Measurements from ENCODE around the gene FTH1. TPM values are rescaled to one million over a fixed set of nuclear protein-coding genes. Genes with fewer than 3 reads are reported as not detected.
A peak's percentile ranks its signal among the peaks of the same experiment; 100 is the strongest.
"Not testable (repeated sequence)": the region's sequence is repeated elsewhere in the genome, so short reads cannot be mapped to it uniquely, and the experiment has no call there.

Gene FTH1
- total RNA-seq, 2 donors from 2014 or later, result 5,097 to 40,662 TPM

GRCh38 chr11:61954851-61955421, 12.5 kb downstream of the FTH1 start:
- peak; percentile 53 to 57 for ATAC-seq
- Mint-ChIP-seq H3K9me3 (no peaks in the 10 kb centered on the region), H3K36me3 (no peaks in the 10 kb centered on the region), H3K27me3 (peaks cover 2 to 5% of the 10 kb centered on the region in 2 donors), H3K4me1 (ENCODE audit: low read depth in 2 of 2) (peaks cover 6 to 14% of the 10 kb centered on the region in 2 donors), H3K27ac (peak overlapping the region in 1 of 2 donors; percentile 82), H3K4me3 (peak overlapping the region; percentile 25)
- DNase-seq (ENCODE audit: low spot score), result no peak

GRCh38 chr11:61954106-61954850, 13.2 kb downstream of the FTH1 start:
- H3K4me3 Mint-ChIP-seq, result no peak overlapping the region
- H3K9me3 Mint-ChIP-seq, result no peaks in the 10 kb centered on the region
- DNase-seq (ENCODE audit: low spot score), result no peak
- peaks cover 6 to 18% of the 10 kb centered on the region in 2 donors for H3K4me1 Mint-ChIP-seq (ENCODE audit: low read depth in 2 of 2)
- H3K27ac Mint-ChIP-seq, result peak overlapping the region in 1 of 2 donors; percentile 82
- H3K36me3 Mint-ChIP-seq, result no peaks in the 10 kb centered on the region
- peaks cover 5% of the 10 kb centered on the region in 2 donors for H3K27me3 Mint-ChIP-seq
- ATAC-seq, result no peak

- H3K4me3 Mint-ChIP-seq, result not testable (repeated sequence)
These were observed 13.8 kb downstream of the FTH1 start for GRCh38 chr11:61953632-61954031.

GRCh38 chr11:61952882-61953281, 14.6 kb downstream of the FTH1 start:
- Mint-ChIP-seq H3K9me3 (no peaks in the 10 kb centered on the region), H3K27ac (no peak overlapping the region), H3K27me3 (peaks cover 5% of the 10 kb centered on the region in 2 donors), H3K4me1 (ENCODE audit: low read depth in 2 of 2) (peaks cover 0 to 14% of the 10 kb centered on the region in 2 donors), H3K36me3 (no peaks in the 10 kb centered on the region), H3K4me3 (no peak overlapping the region)
- no peak for ATAC-seq
- no peak for DNase-seq (ENCODE audit: low spot score)

More at GRCh38 chr11:61953632-61954031, 13.8 kb downstream of the FTH1 start:
- not testable (repeated sequence) for H3K9me3 Mint-ChIP-seq; H3K36me3 Mint-ChIP-seq; DNase-seq (ENCODE audit: low spot score); H3K27me3 Mint-ChIP-seq; H3K27ac Mint-ChIP-seq; ATAC-seq
- H3K4me1 Mint-ChIP-seq (ENCODE audit: low read depth in 2 of 2), result peaks cover 0 to 14% of the 10 kb centered on the region in 2 donors

GRCh38 chr11:61951484-61952135, 15.8 kb downstream of the FTH1 start:
- ATAC-seq (no peak), DNase-seq (ENCODE audit: low spot score) (no peak)
- Mint-ChIP-seq H3K36me3 (no peaks in the 10 kb centered on the region), H3K27ac (peak overlapping the region in 1 of 2 donors; percentile 77), H3K4me1 (ENCODE audit: low read depth in 2 of 2) (peaks cover 0 to 18% of the 10 kb centered on the region in 2 donors), H3K27me3 (peaks cover 5% of the 10 kb centered on the region in 2 donors), H3K9me3 (no peaks in the 10 kb centered on the region), H3K4me3 (no peak overlapping the region)

GRCh38 chr11:61950035-61950547, 17.3 kb downstream of the FTH1 start, which contains the start of gene BEST1:
Gene BEST1, plus strand, starts transcription at chr11:61950351. Its CDS starts 1,456 bp downstream, at chr11:61951807.
- Mint-ChIP-seq H3K27ac (peak within 1 kb of the TSS in 1 of 2 donors; percentile 61), H3K36me3 (no peaks in the 10 kb centered on the region), H3K9me3 (no peaks in the 10 kb centered on the region), H3K4me1 (ENCODE audit: low read depth in 2 of 2) (peaks cover 0 to 16% of the 10 kb centered on the region in 2 donors), H3K4me3 (no peak within 1 kb of the TSS), H3K27me3 (peaks cover 5 to 7% of the 10 kb centered on the region in 2 donors)
- no peak for DNase-seq (ENCODE audit: low spot score)
- no peak for ATAC-seq

GRCh38 chr11:61949169-61950034, 18.0 kb downstream of the FTH1 start:
- Mint-ChIP-seq H3K9me3 (no peaks in the 10 kb centered on the region), H3K36me3 (no peaks in the 10 kb centered on the region), H3K4me3 (no peak overlapping the region), H3K27ac (peak overlapping the region in 1 of 2 donors; percentile 61), H3K27me3 (peaks cover 5 to 8% of the 10 kb centered on the region in 2 donors), H3K4me1 (ENCODE audit: low read depth in 2 of 2) (peaks cover 0 to 13% of the 10 kb centered on the region in 2 donors)
- DNase-seq (ENCODE audit: low spot score) (no peak), ATAC-seq (peak in 1 of 2 donors; percentile 37)

- ATAC-seq (no peak), DNase-seq (ENCODE audit: low spot score) (no peak)
- Mint-ChIP-seq H3K27me3 (peaks cover 8 to 11% of the 10 kb centered on the region in 2 donors), H3K4me1 (ENCODE audit: low read depth in 2 of 2) (peaks cover 0 to 10% of the 10 kb centered on the region in 2 donors), H3K4me3 (no peak overlapping the region), H3K9me3 (no peaks in the 10 kb centered on the region), H3K36me3 (no peaks in the 10 kb centered on the region), H3K27ac (peak overlapping the region in 1 of 2 donors; percentile 61)
These were observed 18.9 kb downstream of the FTH1 start for GRCh38 chr11:61948505-61948904.

GRCh38 chr11:61947486-61948210, 19.8 kb downstream of the FTH1 start:
- DNase-seq (ENCODE audit: low spot score) (peak; percentile 74), ATAC-seq (peak; percentile 74 to 75)
- H3K27me3 Mint-ChIP-seq, result peaks cover 8 to 11% of the 10 kb centered on the region in 2 donors
- H3K36me3 Mint-ChIP-seq, result no peaks in the 10 kb centered on the region
- H3K4me3 Mint-ChIP-seq, result no peak overlapping the region
- H3K4me1 Mint-ChIP-seq (ENCODE audit: low read depth in 2 of 2), result peaks cover 0 to 10% of the 10 kb centered on the region in 2 donors
- H3K27ac Mint-ChIP-seq, result peak overlapping the region in 1 of 2 donors; percentile 64
- H3K9me3 Mint-ChIP-seq, result no peaks in the 10 kb centered on the region

GRCh38 chr11:61946894-61947293, 20.5 kb downstream of the FTH1 start:
- Mint-ChIP-seq H3K9me3 (no peaks in the 10 kb centered on the region), H3K36me3 (no peaks in the 10 kb centered on the region), H3K4me3 (no peak overlapping the region), H3K27ac (peak overlapping the region in 1 of 2 donors; percentile 64), H3K4me1 (ENCODE audit: low read depth in 2 of 2) (peaks cover 0 to 10% of the 10 kb centered on the region in 2 donors), H3K27me3 (peaks cover 8 to 11% of the 10 kb centered on the region in 2 donors)
- no peak for ATAC-seq
- no peak for DNase-seq (ENCODE audit: low spot score)

GRCh38 chr11:61945191-61945590, 22.2 kb downstream of the FTH1 start:
- Mint-ChIP-seq H3K27me3 (peaks cover 8 to 13% of the 10 kb centered on the region in 2 donors), H3K27ac (no peak overlapping the region), H3K4me1 (ENCODE audit: low read depth in 2 of 2) (peaks cover 0 to 10% of the 10 kb centered on the region in 2 donors), H3K36me3 (no peaks in the 10 kb centered on the region), H3K4me3 (no peak overlapping the region), H3K9me3 (no peaks in the 10 kb centered on the region)
- DNase-seq (ENCODE audit: low spot score), result no peak
- no peak for ATAC-seq

- Mint-ChIP-seq H3K36me3 (peaks cover 6% of the 10 kb centered on the region), H3K9me3 (peaks cover 4% of the 10 kb centered on the region), H3K4me1 (ENCODE audit: low read depth in 2 of 2) (no peaks in the 10 kb centered on the region), H3K27ac (no peak overlapping the region), H3K4me3 (no peak overlapping the region), H3K27me3 (peaks cover 25 to 36% of the 10 kb centered on the region in 2 donors)
- no peak for DNase-seq (ENCODE audit: low spot score)
- no peak for ATAC-seq
These were observed 27.0 kb downstream of the FTH1 start for GRCh38 chr11:61940466-61940865.

Data from natural killer cell treated with Interleukin-12 subunit alpha and Interleukin-12 subunit beta and Interleukin-15 and Interleukin-18, amount 100 ng/mL, for 72 hours (primary cell).